RWPE2 (cell line): ENCODE results near the gene RIPK4.

Source experiments
- ATAC-seq: fragments of 200-7000 bp; cut with Tn5 transposase; 3 replicates; pipeline ENCODE4 v1.9.1; 2021; ENCODE audit warnings: low read depth
- DNase-seq: peaks from one replicate; pipeline ENCODE4 v3.0.0-alpha.2; 2020; ENCODE audit warnings: low spot score
- H3K27ac ChIP-seq: fragments of 450-650 bp; 2 replicates; pipeline ENCODE4 v1.5.1; 2017; ENCODE audit warnings: mild to moderate bottlenecking; ENCODE audit not compliant: poor library complexity, severe bottlenecking
- H3K27me3 ChIP-seq: fragments of 250-450 bp; sonication (Bioruptor Pico); 2 replicates; pipeline ENCODE4 v1.5.1; 2021; ENCODE audit warnings: mild to moderate bottlenecking, moderate library complexity; ENCODE audit not compliant: insufficient read depth, poor library complexity, severe bottlenecking
- H3K36me3 ChIP-seq: fragments of 250-450 bp; sonication (Bioruptor Pico); 2 replicates; pipeline ENCODE4 v1.5.1; 2020; ENCODE audit warnings: low read depth, mild to moderate bottlenecking, moderate library complexity
- H3K4me1 ChIP-seq: fragments of 250-450 bp; sonication (Bioruptor Pico); 2 replicates; pipeline ENCODE4 v1.5.1; 2021; ENCODE audit warnings: mild to moderate bottlenecking, moderate library complexity; ENCODE audit not compliant: insufficient read depth, poor library complexity, severe bottlenecking
- H3K4me3 ChIP-seq: fragments of 250-450 bp; sonication (Bioruptor Pico); 2 replicates; pipeline ENCODE4 v1.5.1; 2021; ENCODE audit warnings: mild to moderate bottlenecking, moderate library complexity; ENCODE audit not compliant: severe bottlenecking
- H3K9me3 ChIP-seq: fragments of 250-450 bp; sonication (Bioruptor Pico); 2 replicates; pipeline ENCODE4 v1.5.1; 2021; ENCODE audit warnings: mild to moderate bottlenecking, moderate library complexity; ENCODE audit not compliant: severe bottlenecking
- CTCF ChIP-seq: fragments of 450-650 bp; IDR thresholded peaks from one replicate; pipeline ENCODE4 v1.5.1; 2017; ENCODE audit warnings: mild to moderate bottlenecking, moderate library complexity; ENCODE audit not compliant: poor library complexity, severe bottlenecking

The RIPK4 gene

GRCh38 chr21:41805643-41806042, 38.8 kb upstream of the RIPK4 start:
- DNase-seq, result no peak
- Histone ChIP-seq H3K27ac (no peak overlapping the region), H3K4me3 (no peak overlapping the region), H3K36me3 (peaks cover 61% of the 10 kb centered on the region), H3K27me3 (no peaks in the 10 kb centered on the region), H3K4me1 (no peaks in the 10 kb centered on the region), H3K9me3 (no peaks in the 10 kb centered on the region)
- TF ChIP-seq CTCF, result no peak
- ATAC-seq, result no peak

GRCh38 chr21:41805038-41805437, 38.2 kb upstream of the RIPK4 start:
- Histone ChIP-seq H3K4me3 (no peak overlapping the region), H3K27ac (no peak overlapping the region), H3K4me1 (no peaks in the 10 kb centered on the region), H3K9me3 (no peaks in the 10 kb centered on the region), H3K27me3 (no peaks in the 10 kb centered on the region), H3K36me3 (peaks cover 63% of the 10 kb centered on the region)
- DNase-seq (no peak), ATAC-seq (no peak)
- TF ChIP-seq CTCF, result no peak

- no peak for TF ChIP-seq CTCF
- H3K4me1 ChIP-seq, result no peaks in the 10 kb centered on the region
- H3K36me3 ChIP-seq, result peaks cover 63% of the 10 kb centered on the region
- DNase-seq (no peak), ATAC-seq (no peak)
- no peak overlapping the region for H3K27ac ChIP-seq
- H3K27me3 ChIP-seq, result no peaks in the 10 kb centered on the region
- H3K4me3 ChIP-seq, result no peak overlapping the region
- no peaks in the 10 kb centered on the region for H3K9me3 ChIP-seq
Measured at GRCh38 chr21:41804381-41804780, 37.5 kb upstream of the RIPK4 start.

GRCh38 chr21:41803316-41803715, 36.5 kb upstream of the RIPK4 start:
- H3K9me3 ChIP-seq, result no peaks in the 10 kb centered on the region
- TF ChIP-seq CTCF, result no peak
- no peak overlapping the region for H3K4me3 ChIP-seq
- no peaks in the 10 kb centered on the region for H3K27me3 ChIP-seq
- H3K4me1 ChIP-seq, result no peaks in the 10 kb centered on the region
- ATAC-seq (no peak), DNase-seq (no peak)
- H3K36me3 ChIP-seq, result peaks cover 61% of the 10 kb centered on the region
- no peak overlapping the region for H3K27ac ChIP-seq

- no peak for DNase-seq
- H3K36me3 ChIP-seq, result peaks cover 61% of the 10 kb centered on the region
- no peak overlapping the region for H3K27ac ChIP-seq
- no peak overlapping the region for H3K4me3 ChIP-seq
- ATAC-seq, result no peak
- no peaks in the 10 kb centered on the region for H3K27me3 ChIP-seq
- no peak for TF ChIP-seq CTCF
- no peaks in the 10 kb centered on the region for H3K9me3 ChIP-seq
- H3K4me1 ChIP-seq, result no peaks in the 10 kb centered on the region
Measured at GRCh38 chr21:41802684-41803083, 35.8 kb upstream of the RIPK4 start.
